ENCODE data around the gene RYK.
A peak's percentile ranks its signal among the peaks of the same experiment; 100 is the strongest.

The RYK gene

GRCh38 chr3:134242649-134243617 is 7.7 kb downstream of the RYK start:
- Histone ChIP-seq H3K27me3 (replicated peaks; ENCODE audit: control insufficient read depth, insufficient read depth, low read length) (no peaks in the 10 kb centered on the region), H3K4me3 (replicated peaks; ENCODE audit: low read depth, low read length) (no peak overlapping the region), H3K36me3 (ENCODE audit: control insufficient read depth, insufficient read depth, low read length) (no peaks in the 10 kb centered on the region)
- TF ChIP-seq CTCF (IDR thresholded peaks at IDR 0.05; ENCODE audit: insufficient read depth, low read length, poor library complexity, severe bottlenecking), result no peak
- no peak for DNase-seq (ENCODE audit: extremely low read depth, insufficient read length)

- peak; percentile 56 for DNase-seq (ENCODE audit: extremely low read depth, insufficient read length)
- H3K27me3 ChIP-seq (replicated peaks; ENCODE audit: control insufficient read depth, insufficient read depth, low read length), result no peaks in the 10 kb centered on the region
- no peak for TF ChIP-seq CTCF (IDR thresholded peaks at IDR 0.05; ENCODE audit: insufficient read depth, low read length, poor library complexity, severe bottlenecking)
- H3K4me3 ChIP-seq (replicated peaks; ENCODE audit: low read depth, low read length), result no peak overlapping the region
- H3K36me3 ChIP-seq (ENCODE audit: control insufficient read depth, insufficient read depth, low read length), result no peaks in the 10 kb centered on the region
Measured at GRCh38 chr3:134239538-134239937, 11.1 kb downstream of the RYK start.

GRCh38 chr3:134237454-134238145 is 13.1 kb downstream of the RYK start:
- Histone ChIP-seq H3K27me3 (replicated peaks; ENCODE audit: control insufficient read depth, insufficient read depth, low read length) (no peaks in the 10 kb centered on the region), H3K36me3 (ENCODE audit: control insufficient read depth, insufficient read depth, low read length) (no peaks in the 10 kb centered on the region), H3K4me3 (replicated peaks; ENCODE audit: low read depth, low read length) (no peak overlapping the region)
- DNase-seq (ENCODE audit: extremely low read depth, insufficient read length), result no peak
- TF ChIP-seq CTCF (IDR thresholded peaks at IDR 0.05; ENCODE audit: insufficient read depth, low read length, poor library complexity, severe bottlenecking), result no peak

GRCh38 chr3:134236505-134237170 is 14.0 kb downstream of the RYK start:
- H3K4me3 ChIP-seq (replicated peaks; ENCODE audit: low read depth, low read length), result no peak overlapping the region
- H3K36me3 ChIP-seq (ENCODE audit: control insufficient read depth, insufficient read depth, low read length), result no peaks in the 10 kb centered on the region
- no peak for DNase-seq (ENCODE audit: extremely low read depth, insufficient read length)
- TF ChIP-seq CTCF (IDR thresholded peaks at IDR 0.05; ENCODE audit: insufficient read depth, low read length, poor library complexity, severe bottlenecking), result no peak
- H3K27me3 ChIP-seq (replicated peaks; ENCODE audit: control insufficient read depth, insufficient read depth, low read length), result no peaks in the 10 kb centered on the region

- DNase-seq (ENCODE audit: extremely low read depth, insufficient read length), result no peak
- H3K27me3 ChIP-seq (replicated peaks; ENCODE audit: control insufficient read depth, insufficient read depth, low read length), result no peaks in the 10 kb centered on the region
- H3K36me3 ChIP-seq (ENCODE audit: control insufficient read depth, insufficient read depth, low read length), result no peaks in the 10 kb centered on the region
- TF ChIP-seq CTCF (IDR thresholded peaks at IDR 0.05; ENCODE audit: insufficient read depth, low read length, poor library complexity, severe bottlenecking), result no peak
- H3K4me3 ChIP-seq (replicated peaks; ENCODE audit: low read depth, low read length), result no peak overlapping the region
Measured at GRCh38 chr3:134235577-134236076, 15.0 kb downstream of the RYK start.

Measured in GM06990 (cell line).